Type B pancreatic cell (in vitro differentiated cells): ENCODE measurements around the gene MPIG6B. TPM values are rescaled to one million over a fixed set of nuclear protein-coding genes. Genes with fewer than 3 reads are reported as not detected.

Experiments used
- DNase-seq: peaks from one replicate; pipeline ENCODE4 v3.0.0; 2021; ENCODE audit warnings: mixed read lengths; ENCODE audit not compliant: unreplicated experiment; ENCODE audit errors: extremely low spot score
- H3K27ac Mint-ChIP-seq: 2 replicates; pipeline ENCODE4 v1.8.0; 2021; ENCODE audit warnings: mild to moderate bottlenecking, mixed read lengths
- H3K27me3 Mint-ChIP-seq: 2 replicates; pipeline ENCODE4 v1.8.0; 2021; ENCODE audit warnings: mixed read lengths
- H3K36me3 Mint-ChIP-seq: 2 replicates; pipeline ENCODE4 v1.8.0; 2021; ENCODE audit warnings: mixed read lengths
- H3K4me1 Mint-ChIP-seq: one replicate; pipeline ENCODE4 v1.8.0; 2021; ENCODE audit warnings: mixed read lengths; ENCODE audit not compliant: unreplicated experiment
- H3K4me3 Mint-ChIP-seq: 2 replicates; pipeline ENCODE4 v1.8.0; 2021; ENCODE audit warnings: mild to moderate bottlenecking, mixed read lengths
- H3K9me3 Mint-ChIP-seq: 2 replicates; pipeline ENCODE4 v1.8.0; 2021; ENCODE audit warnings: mixed read lengths
- total RNA-seq: library from RNA; stranded (reverse); gene quantifications from 2 replicates; pipeline ENCODE4 v1.2.1, GENCODE V29; 2021; ENCODE audit warnings: low replicate concordance
- TF ChIP-seq, protein P1 (sequence below): fragments of 200-600 bp; sonication (generic); conservative IDR thresholded peaks from 2 replicates; pipeline ENCODE4 v1.5.0; 2021; ENCODE audit warnings: antibody characterized with exemption, mild to moderate bottlenecking

Gene MPIG6B
- total RNA-seq, 1 donor from 2014 or later = 0.41 TPM

DNA sequence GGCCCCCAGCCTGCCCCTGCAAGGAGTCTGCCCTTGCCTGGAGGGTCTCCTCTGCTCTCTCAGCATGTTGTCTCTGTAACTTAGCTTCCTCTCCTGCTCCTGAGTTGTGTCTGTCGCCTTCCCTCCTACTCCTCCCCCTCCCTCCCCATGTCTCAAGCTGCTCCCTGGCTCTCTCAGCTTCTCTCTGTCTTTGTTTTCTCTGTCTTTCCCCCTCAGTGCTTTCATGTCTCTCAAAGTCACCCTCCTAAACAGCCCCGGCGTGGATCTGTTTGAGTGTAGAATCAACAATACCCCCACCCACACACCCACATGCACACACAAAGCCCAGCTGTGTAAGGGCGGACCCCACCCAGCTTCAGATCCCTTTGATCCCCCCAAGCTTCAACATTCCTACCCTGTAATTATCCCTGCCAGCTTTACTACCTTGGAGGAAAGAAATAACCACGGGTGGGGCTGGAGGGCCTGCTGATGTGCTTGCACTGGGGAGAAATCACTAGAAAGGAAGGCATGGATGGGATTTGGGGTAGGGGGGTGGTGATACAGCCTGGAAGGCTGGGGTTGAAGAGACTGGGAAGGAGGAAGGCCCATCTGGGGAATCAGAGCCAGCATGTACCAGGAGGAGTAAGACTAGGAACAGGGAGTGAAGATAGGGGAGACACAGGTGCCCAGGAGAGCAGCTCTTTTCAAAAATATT, 9.0 kb upstream of the MPIG6B start:
- DNase-seq = no peak
- Mint-ChIP-seq H3K4me3 (peak overlapping the region; percentile 80), H3K27ac (peak overlapping the region; percentile 93)

DNA sequence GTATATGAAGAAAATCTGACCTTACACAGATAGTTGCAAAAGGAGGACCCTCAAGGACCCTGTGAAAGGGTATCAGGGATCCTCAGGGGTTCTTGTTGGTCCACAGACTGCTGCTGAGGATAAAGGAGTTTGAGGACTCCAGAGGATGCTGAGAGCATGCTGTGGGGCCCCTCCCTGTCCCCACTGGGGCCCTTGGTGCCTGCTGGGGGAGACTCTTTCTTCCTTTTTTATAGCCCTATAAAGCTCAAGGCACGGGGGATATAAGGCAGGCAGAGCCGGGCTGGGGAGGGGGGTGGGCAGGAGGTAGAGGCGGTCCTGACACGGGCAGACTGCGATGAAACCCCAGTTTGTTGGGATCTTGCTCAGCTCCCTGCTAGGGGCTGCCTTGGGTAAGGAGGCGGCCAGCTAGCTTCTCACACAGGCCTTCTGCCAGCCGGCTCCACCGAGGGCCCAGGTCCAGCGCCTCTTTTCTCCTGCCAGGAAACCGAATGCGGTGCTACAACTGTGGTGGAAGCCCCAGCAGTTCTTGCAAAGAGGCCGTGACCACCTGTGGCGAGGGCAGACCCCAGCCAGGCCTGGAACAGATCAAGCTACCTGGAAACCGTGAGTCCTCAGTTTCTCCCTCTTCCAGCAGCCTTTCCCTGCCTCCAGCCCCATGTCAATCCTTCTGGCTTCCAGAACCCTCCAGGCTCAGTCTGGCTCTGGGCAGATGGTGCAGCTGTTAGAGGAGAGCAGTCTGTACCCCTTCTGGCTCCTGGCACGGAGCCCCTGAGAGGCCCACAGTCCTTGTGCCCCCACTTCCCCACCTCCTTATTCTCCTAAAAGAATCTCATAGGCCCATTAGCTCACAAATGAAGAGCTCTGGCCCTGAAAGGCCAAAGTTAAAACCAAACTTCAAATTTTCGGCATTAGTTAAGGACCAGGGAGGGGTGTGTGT, 7.9 kb upstream of the MPIG6B start, which contains the start of gene LY6G6D:
LY6G6D (plus strand) TSS at position 327 of the 937 bp plus-strand sequence; CDS start at position 335, 8 bp downstream.
- H3K27ac Mint-ChIP-seq = peak within 1 kb of the TSS; percentile 93
- peaks cover 2% of the 10 kb centered on the region for H3K9me3 Mint-ChIP-seq
- H3K4me1 Mint-ChIP-seq = peaks cover 46% of the 10 kb centered on the region
- no peaks in the 10 kb centered on the region for H3K36me3 Mint-ChIP-seq
- DNase-seq = no peak
- no peaks in the 10 kb centered on the region for H3K27me3 Mint-ChIP-seq
- TF ChIP-seq, protein P1, sequence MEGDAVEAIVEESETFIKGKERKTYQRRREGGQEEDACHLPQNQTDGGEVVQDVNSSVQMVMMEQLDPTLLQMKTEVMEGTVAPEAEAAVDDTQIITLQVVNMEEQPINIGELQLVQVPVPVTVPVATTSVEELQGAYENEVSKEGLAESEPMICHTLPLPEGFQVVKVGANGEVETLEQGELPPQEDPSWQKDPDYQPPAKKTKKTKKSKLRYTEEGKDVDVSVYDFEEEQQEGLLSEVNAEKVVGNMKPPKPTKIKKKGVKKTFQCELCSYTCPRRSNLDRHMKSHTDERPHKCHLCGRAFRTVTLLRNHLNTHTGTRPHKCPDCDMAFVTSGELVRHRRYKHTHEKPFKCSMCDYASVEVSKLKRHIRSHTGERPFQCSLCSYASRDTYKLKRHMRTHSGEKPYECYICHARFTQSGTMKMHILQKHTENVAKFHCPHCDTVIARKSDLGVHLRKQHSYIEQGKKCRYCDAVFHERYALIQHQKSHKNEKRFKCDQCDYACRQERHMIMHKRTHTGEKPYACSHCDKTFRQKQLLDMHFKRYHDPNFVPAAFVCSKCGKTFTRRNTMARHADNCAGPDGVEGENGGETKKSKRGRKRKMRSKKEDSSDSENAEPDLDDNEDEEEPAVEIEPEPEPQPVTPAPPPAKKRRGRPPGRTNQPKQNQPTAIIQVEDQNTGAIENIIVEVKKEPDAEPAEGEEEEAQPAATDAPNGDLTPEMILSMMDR = no peak
- H3K4me3 Mint-ChIP-seq = peak within 1 kb of the TSS; percentile 80

More for the DNA sequence above, 9.0 kb upstream of the MPIG6B start:
- H3K9me3 Mint-ChIP-seq = no peaks in the 10 kb centered on the region
- H3K27me3 Mint-ChIP-seq = no peaks in the 10 kb centered on the region
- H3K36me3 Mint-ChIP-seq = no peaks in the 10 kb centered on the region
- TF ChIP-seq, protein P1 = no peak
- H3K4me1 Mint-ChIP-seq = peaks cover 44% of the 10 kb centered on the region

DNA sequence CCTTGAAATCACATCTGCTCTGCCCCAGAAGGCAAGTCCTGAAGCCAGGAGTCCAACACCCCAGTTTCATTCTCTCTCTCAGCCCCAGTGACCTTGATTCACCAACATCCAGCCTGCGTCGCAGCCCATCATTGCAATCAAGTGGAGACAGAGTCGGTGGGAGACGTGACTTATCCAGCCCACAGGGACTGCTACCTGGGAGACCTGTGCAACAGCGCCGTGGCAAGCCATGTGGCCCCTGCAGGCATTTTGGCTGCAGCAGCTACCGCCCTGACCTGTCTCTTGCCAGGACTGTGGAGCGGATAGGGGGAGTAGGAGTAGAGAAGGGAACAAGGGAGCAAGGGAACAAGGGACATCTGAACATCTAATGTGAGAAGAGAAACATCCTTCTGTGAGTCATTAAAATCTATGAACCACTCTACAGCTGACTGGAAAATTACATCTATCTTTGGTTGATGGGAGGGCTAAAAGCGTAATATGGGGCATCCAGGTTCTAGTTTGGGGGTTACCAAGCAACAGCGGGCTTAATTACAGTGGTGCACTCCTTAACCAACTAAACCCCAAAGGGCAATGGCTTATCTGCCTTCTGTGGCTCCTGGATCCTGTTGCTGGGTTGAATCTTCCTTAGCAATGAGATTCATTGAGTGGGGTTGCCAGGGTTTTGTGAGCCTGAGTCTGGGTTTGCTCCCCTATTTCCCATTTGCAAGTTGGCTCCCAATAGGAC, 5.5 kb upstream of the MPIG6B start:
- Mint-ChIP-seq H3K36me3 (no peaks in the 10 kb centered on the region), H3K4me3 (peak overlapping the region; percentile 67), H3K4me1 (peaks cover 37% of the 10 kb centered on the region), H3K9me3 (peaks cover 5% of the 10 kb centered on the region), H3K27ac (peak overlapping the region; percentile 90), H3K27me3 (no peaks in the 10 kb centered on the region)
- DNase-seq = no peak
- TF ChIP-seq, protein P1 = no peak

DNA sequence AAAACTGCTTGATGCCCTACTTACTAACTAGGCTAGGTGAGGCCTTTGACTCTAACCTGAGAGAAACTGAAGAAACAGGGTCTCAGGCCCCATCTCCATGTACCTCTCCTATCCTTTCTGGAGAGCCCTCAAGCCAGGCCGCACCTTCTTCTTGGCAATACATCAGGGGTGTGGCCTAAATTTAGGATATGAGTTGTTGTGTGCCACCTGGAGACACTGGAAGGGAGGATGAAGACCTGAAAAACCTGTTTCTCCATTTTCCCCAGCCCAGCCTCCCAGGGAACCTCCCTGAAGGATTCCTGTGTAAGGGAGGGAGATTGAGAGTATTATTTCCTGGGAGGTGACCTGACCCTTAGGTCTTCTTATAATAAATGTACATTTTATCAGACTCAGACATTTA, 4.9 kb upstream of the MPIG6B start:
- peak overlapping the region; percentile 67 for H3K4me3 Mint-ChIP-seq
- TF ChIP-seq, protein P1 = no peak
- peaks cover 5% of the 10 kb centered on the region for H3K9me3 Mint-ChIP-seq
- peak overlapping the region; percentile 90 for H3K27ac Mint-ChIP-seq
- peaks cover 33% of the 10 kb centered on the region for H3K4me1 Mint-ChIP-seq
- DNase-seq = no peak
- H3K36me3 Mint-ChIP-seq = no peaks in the 10 kb centered on the region
- H3K27me3 Mint-ChIP-seq = no peaks in the 10 kb centered on the region

DNA sequence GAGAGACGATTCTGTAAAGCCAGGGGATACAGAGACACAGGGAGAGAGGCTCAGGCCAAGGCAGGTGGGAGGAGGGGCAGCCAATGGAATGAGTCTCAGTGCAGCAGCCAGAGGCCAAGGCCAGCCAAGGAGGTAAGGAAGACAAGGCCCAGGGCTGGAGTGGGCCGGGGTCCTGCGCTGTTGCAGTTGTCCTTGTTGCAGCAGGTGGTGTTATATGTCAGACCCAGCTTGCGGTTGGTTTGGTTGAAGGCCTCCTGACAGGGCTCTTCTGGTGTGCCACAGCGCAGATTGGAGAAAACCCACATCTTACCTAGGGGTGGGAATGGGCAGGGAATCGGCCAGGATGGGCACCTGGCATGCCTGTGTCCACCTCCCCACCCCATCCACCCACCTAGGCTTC, 4.2 kb upstream of the MPIG6B start:
- Mint-ChIP-seq H3K27ac (peak overlapping the region; percentile 90), H3K4me1 (peaks cover 28% of the 10 kb centered on the region), H3K4me3 (peak overlapping the region; percentile 67), H3K9me3 (peaks cover 5% of the 10 kb centered on the region), H3K27me3 (no peaks in the 10 kb centered on the region), H3K36me3 (no peaks in the 10 kb centered on the region)
- TF ChIP-seq, protein P1 = no peak
- no peak for DNase-seq
